ENCODE measurements around the gene UQCC5.

The UQCC5 gene

GRCh38 chr3:52509753-52510328 lies 26.6 kb upstream of the UQCC5 start:
- H3K36me3 ChIP-seq (replicated peaks) = no peaks in the 10 kb centered on the region
- H3K4me3 ChIP-seq (ENCODE audit: low read depth, low read length) = no peak overlapping the region
- H3K27ac ChIP-seq = no peak overlapping the region
- no peak for TF ChIP-seq CTCF (IDR thresholded peaks at IDR 0.05; ENCODE audit: low read depth, low read length, missing control alignments)
- in situ Hi-C loops (cut with HindIII; ENCODE audit: low pct_ligation_motif_present, low sequenced_read_pairs) = no loop called here
- no peaks in the 10 kb centered on the region for H3K27me3 ChIP-seq (replicated peaks)
- DNase-seq = no peak

GRCh38 chr3:52511509-52511908 lies 24.9 kb upstream of the UQCC5 start:
- no peaks in the 10 kb centered on the region for H3K27me3 ChIP-seq (replicated peaks)
- H3K4me3 ChIP-seq (ENCODE audit: low read depth, low read length) = no peak overlapping the region
- TF ChIP-seq CTCF (IDR thresholded peaks at IDR 0.05; ENCODE audit: low read depth, low read length, missing control alignments) = no peak
- H3K36me3 ChIP-seq (replicated peaks) = no peaks in the 10 kb centered on the region
- DNase-seq = no peak
- no peak overlapping the region for H3K27ac ChIP-seq
- in situ Hi-C loops (cut with HindIII; ENCODE audit: low pct_ligation_motif_present, low sequenced_read_pairs) = no loop called here

GRCh38 chr3:52512105-52512504 lies 24.3 kb upstream of the UQCC5 start:
- Histone ChIP-seq H3K4me3 (ENCODE audit: low read depth, low read length) (no peak overlapping the region), H3K27me3 (replicated peaks) (no peaks in the 10 kb centered on the region), H3K27ac (no peak overlapping the region), H3K36me3 (replicated peaks) (no peaks in the 10 kb centered on the region)
- TF ChIP-seq CTCF (IDR thresholded peaks at IDR 0.05; ENCODE audit: low read depth, low read length, missing control alignments) = no peak
- in situ Hi-C loops (cut with HindIII; ENCODE audit: low pct_ligation_motif_present, low sequenced_read_pairs) = no loop called here
- DNase-seq = no peak

- no peak overlapping the region for H3K4me3 ChIP-seq (ENCODE audit: low read depth, low read length)
- H3K27me3 ChIP-seq (replicated peaks) = no peaks in the 10 kb centered on the region
- in situ Hi-C loops (cut with HindIII; ENCODE audit: low pct_ligation_motif_present, low sequenced_read_pairs) = no loop called here
Measured at GRCh38 chr3:52512727-52513126, 23.7 kb upstream of the UQCC5 start.

GRCh38 chr3:52513281-52513680 lies 23.1 kb upstream of the UQCC5 start:
- Histone ChIP-seq H3K4me3 (ENCODE audit: low read depth, low read length) (no peak overlapping the region), H3K27ac (no peak overlapping the region), H3K27me3 (replicated peaks) (no peaks in the 10 kb centered on the region), H3K36me3 (replicated peaks) (no peaks in the 10 kb centered on the region)
- in situ Hi-C loops (cut with HindIII; ENCODE audit: low pct_ligation_motif_present, low sequenced_read_pairs) = no loop called here
- no peak for TF ChIP-seq CTCF (IDR thresholded peaks at IDR 0.05; ENCODE audit: low read depth, low read length, missing control alignments)
- DNase-seq = no peak

More at GRCh38 chr3:52512727-52513126, 23.7 kb upstream of the UQCC5 start:
- DNase-seq = no peak
- TF ChIP-seq CTCF (IDR thresholded peaks at IDR 0.05; ENCODE audit: low read depth, low read length, missing control alignments) = no peak
- no peaks in the 10 kb centered on the region for H3K36me3 ChIP-seq (replicated peaks)
- no peak overlapping the region for H3K27ac ChIP-seq

GRCh38 chr3:52514576-52514975 lies 21.8 kb upstream of the UQCC5 start:
- H3K27ac ChIP-seq = no peak overlapping the region
- no peak for TF ChIP-seq CTCF (IDR thresholded peaks at IDR 0.05; ENCODE audit: low read depth, low read length, missing control alignments)
- H3K27me3 ChIP-seq (replicated peaks) = no peaks in the 10 kb centered on the region
- DNase-seq = no peak
- no peaks in the 10 kb centered on the region for H3K36me3 ChIP-seq (replicated peaks)
- in situ Hi-C loops (cut with HindIII; ENCODE audit: low pct_ligation_motif_present, low sequenced_read_pairs) = no loop called here
- no peak overlapping the region for H3K4me3 ChIP-seq (ENCODE audit: low read depth, low read length)
